SU-DHL-6 (cell line): Measurements from ENCODE around the gene DNMT1.
A peak's percentile ranks its signal among the peaks of the same experiment; 100 is the strongest.

Source experiments
- H2AFZ ChIP-seq: fragments of 200-600 bp; sonication (generic); 2 replicates; pipeline ENCODE4 v1.6.1; 2014; ENCODE audit warnings: low read depth, mild to moderate bottlenecking, moderate library complexity, mixed read lengths, antibody characterized with exemption, low read length; ENCODE audit not compliant: severe bottlenecking
- H3F3A ChIP-seq: fragments of 200-600 bp; shearing (Covaris generic); 2 replicates; pipeline ENCODE4 v1.6.0; 2016; ENCODE audit warnings: antibody characterized with exemption, mild to moderate bottlenecking; ENCODE audit not compliant: insufficient read depth
- H3K27ac ChIP-seq: fragments of 200-600 bp; sonication (generic); 2 replicates; pipeline ENCODE4 v1.5.1; 2016; ENCODE audit warnings: low read depth, mild to moderate bottlenecking, low read length, moderate library complexity, mixed read lengths
- H3K27me3 ChIP-seq: fragments of 200-600 bp; sonication (generic), shearing (Covaris generic); 2 replicates; pipeline ENCODE4 v1.6.0; 2014; ENCODE audit warnings: mild to moderate bottlenecking, low read length
- H3K36me3 ChIP-seq: fragments of 200-600 bp; sonication (generic); 2 replicates; pipeline ENCODE4 v1.6.1; 2014; ENCODE audit warnings: mild to moderate bottlenecking, low read length, mixed read lengths
- H3K4me2 ChIP-seq: fragments of 300-600, 200-600 bp; shearing (Covaris generic), sonication (generic); 2 replicates; pipeline ENCODE4 v1.6.0; 2014; ENCODE audit warnings: low read length, low read depth, mild to moderate bottlenecking; ENCODE audit not compliant: poor library complexity, severe bottlenecking
- H3K4me3 ChIP-seq: fragments of 200-600 bp; sonication (generic); 2 replicates; pipeline ENCODE4 v1.5.1; 2014; ENCODE audit warnings: antibody characterized with exemption, low read length, mild to moderate bottlenecking, mixed read lengths; ENCODE audit not compliant: insufficient read depth, poor library complexity, severe bottlenecking
- H3K79me2 ChIP-seq: fragments of 200-600 bp; sonication (generic); 2 replicates; pipeline ENCODE4 v1.6.1; 2014; ENCODE audit warnings: mild to moderate bottlenecking, low read length, moderate library complexity; ENCODE audit not compliant: insufficient read depth
- H3K9ac ChIP-seq: fragments of 200-600 bp; sonication (generic); 2 replicates; pipeline ENCODE4 v1.7.0; 2014; ENCODE audit warnings: mild to moderate bottlenecking, low read length
- H3K9me2 ChIP-seq: fragments of 200-600 bp; sonication (generic); replicated peaks from 2 replicates; pipeline ENCODE4 v1.6.1; 2014; ENCODE audit warnings: low read length; ENCODE audit not compliant: insufficient read depth
- H3K9me3 ChIP-seq: fragments of 200-600 bp; sonication (generic); 2 replicates; pipeline ENCODE4 v1.6.1; 2014; ENCODE audit warnings: low read length, mixed read lengths; ENCODE audit not compliant: insufficient read depth
- H4K20me1 ChIP-seq: fragments of 200-600 bp; sonication (generic); 2 replicates; pipeline ENCODE4 v1.6.1; 2014; ENCODE audit warnings: low read depth, mild to moderate bottlenecking, antibody characterized with exemption, low read length, moderate library complexity, mixed read lengths
- EZH2phosphoT487 ChIP-seq: fragments of 200-600 bp; sonication (generic), shearing (Covaris generic); conservative IDR thresholded peaks from 2 replicates; pipeline ENCODE4 v1.6.1; 2018; ENCODE audit warnings: mild to moderate bottlenecking, antibody characterized with exemption, low read length, moderate library complexity, mixed read lengths
- TF ChIP-seq, protein P1 (sequence below): fragments of 200-600 bp; sonication (generic); IDR thresholded peaks from one replicate; pipeline ENCODE4 v1.5.1; 2017; ENCODE audit warnings: antibody characterized with exemption, mild to moderate bottlenecking, low read length, moderate library complexity; ENCODE audit not compliant: insufficient read depth, poor library complexity, severe bottlenecking

Gene DNMT1

DNA sequence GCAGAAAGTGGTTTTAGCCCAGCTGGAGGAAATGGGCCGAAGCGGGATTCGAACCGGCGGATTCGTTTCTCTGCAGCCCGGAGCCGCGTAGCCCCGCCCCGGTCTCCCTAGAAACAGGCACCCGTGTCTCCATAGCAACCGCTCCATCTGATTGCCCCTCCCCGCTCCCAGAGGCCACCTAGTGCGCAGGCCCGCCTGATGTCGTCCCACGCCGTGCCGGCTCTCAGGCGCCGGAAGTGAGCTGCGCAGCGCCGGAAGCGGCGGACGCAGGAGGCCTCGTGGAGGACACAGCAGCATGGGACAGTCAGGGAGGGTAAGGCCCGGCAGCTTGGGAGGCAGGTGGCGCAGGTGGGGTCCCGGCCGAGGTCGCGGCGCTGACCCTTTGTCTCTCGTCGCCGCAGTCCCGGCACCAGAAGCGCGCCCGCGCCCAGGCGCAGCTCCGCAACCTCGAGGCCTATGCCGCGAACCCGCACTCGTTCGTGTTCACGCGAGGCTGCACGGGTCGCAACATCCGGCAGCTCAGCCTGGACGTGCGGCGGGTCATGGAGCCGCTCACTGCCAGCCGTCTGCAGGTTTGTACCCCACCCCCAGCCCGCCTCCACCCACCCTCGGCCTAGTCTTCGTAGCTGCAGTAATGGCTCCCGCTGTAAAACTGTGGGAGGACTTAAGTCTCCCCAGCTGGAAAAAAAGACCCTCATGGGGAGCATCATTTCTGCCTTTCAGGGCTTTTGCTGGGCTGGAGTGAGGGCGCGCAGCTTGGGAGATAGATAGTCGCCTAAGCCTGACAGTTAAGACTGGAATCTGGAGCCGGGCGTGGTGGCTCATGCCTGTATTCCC is 88.4 kb downstream of the DNMT1 start, which contains the start of gene PPAN:
TSS of gene PPAN (plus strand) at position 263 of the 837 bp plus-strand sequence. CDS start at position 296, 33 bp downstream.
- Histone ChIP-seq H3K36me3 (no peaks in the 10 kb centered on the region; the same call in 1 of the 2 replicates), H3K27ac (peak within 1 kb of the TSS; percentile 81), H3K9me3 (no peaks in the 10 kb centered on the region), H3K79me2 (peaks cover 19% of the 10 kb centered on the region), H3K27me3 (no peaks in the 10 kb centered on the region), H3K9me2 (no peaks in the 10 kb centered on the region), H3K4me2 (peak within 1 kb of the TSS; percentile 91), H4K20me1 (no peaks in the 10 kb centered on the region), H2AFZ (no peak within 1 kb of the TSS), H3K9ac (peak within 1 kb of the TSS; percentile 94), H3K4me3 (peak within 1 kb of the TSS; percentile 98), H3F3A (peaks cover 19% of the 10 kb centered on the region)
- TF ChIP-seq, protein P1, sequence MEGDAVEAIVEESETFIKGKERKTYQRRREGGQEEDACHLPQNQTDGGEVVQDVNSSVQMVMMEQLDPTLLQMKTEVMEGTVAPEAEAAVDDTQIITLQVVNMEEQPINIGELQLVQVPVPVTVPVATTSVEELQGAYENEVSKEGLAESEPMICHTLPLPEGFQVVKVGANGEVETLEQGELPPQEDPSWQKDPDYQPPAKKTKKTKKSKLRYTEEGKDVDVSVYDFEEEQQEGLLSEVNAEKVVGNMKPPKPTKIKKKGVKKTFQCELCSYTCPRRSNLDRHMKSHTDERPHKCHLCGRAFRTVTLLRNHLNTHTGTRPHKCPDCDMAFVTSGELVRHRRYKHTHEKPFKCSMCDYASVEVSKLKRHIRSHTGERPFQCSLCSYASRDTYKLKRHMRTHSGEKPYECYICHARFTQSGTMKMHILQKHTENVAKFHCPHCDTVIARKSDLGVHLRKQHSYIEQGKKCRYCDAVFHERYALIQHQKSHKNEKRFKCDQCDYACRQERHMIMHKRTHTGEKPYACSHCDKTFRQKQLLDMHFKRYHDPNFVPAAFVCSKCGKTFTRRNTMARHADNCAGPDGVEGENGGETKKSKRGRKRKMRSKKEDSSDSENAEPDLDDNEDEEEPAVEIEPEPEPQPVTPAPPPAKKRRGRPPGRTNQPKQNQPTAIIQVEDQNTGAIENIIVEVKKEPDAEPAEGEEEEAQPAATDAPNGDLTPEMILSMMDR, result no peak
- no peak for TF ChIP-seq EZH2phosphoT487

DNA sequence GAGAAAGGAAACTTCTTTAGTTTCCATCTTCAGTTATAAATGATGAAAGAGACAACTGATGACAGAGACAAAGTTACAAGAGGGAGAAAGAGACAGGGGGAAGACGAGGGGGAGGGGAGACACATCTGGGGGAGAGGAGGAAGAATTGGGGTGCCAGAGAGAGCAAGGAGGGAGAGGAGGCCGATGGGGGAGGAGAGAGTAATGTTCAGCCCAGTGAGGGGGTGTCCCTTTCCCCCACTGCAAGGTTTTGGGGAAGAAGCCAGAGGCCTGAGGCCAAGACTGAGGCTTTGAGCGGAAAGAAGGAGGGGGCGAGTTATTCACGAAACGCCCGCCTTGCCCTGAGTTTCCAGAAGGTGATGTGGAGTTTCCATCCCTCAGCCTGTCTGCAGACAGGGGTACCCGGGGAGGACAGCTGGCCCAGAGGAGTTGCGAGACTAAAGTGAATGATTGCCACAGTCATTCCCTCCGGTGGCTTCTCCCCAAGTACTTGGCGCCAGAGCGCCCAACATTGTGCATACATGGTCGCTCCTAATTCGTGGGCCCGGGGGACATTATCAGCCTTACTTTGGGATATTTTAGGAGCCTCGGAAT is 89.1 kb downstream of the DNMT1 start:
- TF ChIP-seq EZH2phosphoT487, result no peak
- TF ChIP-seq, protein P1, result no peak
- Histone ChIP-seq H3K9ac (peak overlapping the region; percentile 39), H3K4me2 (peak overlapping the region; percentile 47), H3K27me3 (no peaks in the 10 kb centered on the region), H3K79me2 (peaks cover 19% of the 10 kb centered on the region), H3F3A (peaks cover 19% of the 10 kb centered on the region), H3K36me3 (no peaks in the 10 kb centered on the region; the same call in 1 of the 2 replicates), H3K9me3 (no peaks in the 10 kb centered on the region), H3K4me3 (peak overlapping the region; percentile 36), H3K27ac (peak overlapping the region; percentile 81), H2AFZ (no peak overlapping the region), H4K20me1 (no peaks in the 10 kb centered on the region), H3K9me2 (no peaks in the 10 kb centered on the region)

DNA sequence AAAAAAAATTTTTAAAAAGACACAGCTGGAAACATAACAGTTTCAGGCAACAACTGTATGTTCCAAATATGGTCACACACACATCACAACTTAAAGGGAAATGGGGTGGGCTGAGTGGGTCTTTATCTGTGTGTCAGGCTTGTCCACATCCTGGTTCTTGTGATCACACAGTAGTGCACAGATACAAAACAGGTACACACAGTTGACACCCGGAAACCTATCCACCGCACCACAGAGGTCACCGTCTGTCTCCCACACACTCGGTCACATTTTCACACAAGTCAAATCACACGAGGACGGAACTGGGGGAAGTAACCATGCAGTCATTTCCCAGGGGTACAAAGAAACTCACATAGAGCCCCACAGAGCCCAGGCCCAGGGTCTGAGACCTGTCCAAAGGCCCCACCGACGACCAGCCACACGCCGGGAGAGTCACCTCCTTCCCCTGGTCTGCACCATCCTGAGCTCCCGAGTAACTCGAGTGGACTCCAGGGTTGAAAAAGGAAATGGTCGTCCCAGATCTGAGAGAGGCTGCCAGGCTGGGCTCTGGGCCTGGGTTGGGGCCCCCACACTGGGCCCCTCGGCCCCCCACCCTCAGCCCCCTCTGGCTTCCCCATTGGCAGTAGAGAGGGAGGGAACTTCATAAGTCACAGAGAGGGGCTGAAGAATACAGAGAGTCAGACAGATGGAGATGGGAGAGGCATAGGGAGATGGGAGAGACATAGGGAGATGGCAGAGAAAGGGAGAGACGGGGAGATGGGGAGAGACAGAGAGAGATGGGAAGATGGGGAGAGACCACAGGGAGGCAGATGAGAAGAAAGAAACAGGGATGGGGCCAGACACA is 89.9 kb downstream of the DNMT1 start:
- no peak for TF ChIP-seq EZH2phosphoT487
- TF ChIP-seq, protein P1, result no peak
- peaks cover 19% of the 10 kb centered on the region for H3F3A ChIP-seq
- no peaks in the 10 kb centered on the region for H3K27me3 ChIP-seq
- H3K9me3 ChIP-seq, result no peaks in the 10 kb centered on the region
- no peak overlapping the region for H2AFZ ChIP-seq
- no peaks in the 10 kb centered on the region; the same call in 1 of the 2 replicates for H3K36me3 ChIP-seq
- no peak overlapping the region for H3K4me3 ChIP-seq
- peak overlapping the region; percentile 39 for H3K9ac ChIP-seq
- H3K4me2 ChIP-seq, result peak overlapping the region; percentile 47
- peaks cover 19% of the 10 kb centered on the region for H3K79me2 ChIP-seq
- no peaks in the 10 kb centered on the region for H3K9me2 ChIP-seq
- peak overlapping the region; percentile 81 for H3K27ac ChIP-seq
- no peaks in the 10 kb centered on the region for H4K20me1 ChIP-seq
